Measurements from ENCODE around the gene CLDN25. TPM values are rescaled to one million over a fixed set of nuclear protein-coding genes. Genes with fewer than 3 reads are reported as not detected.
"Not testable (repeated sequence)": the region's sequence is repeated elsewhere in the genome, so short reads cannot be mapped to it uniquely, and the experiment has no call there.

The CLDN25 gene
- total and polyA plus RNA-seq, 2 experiments from 2014 or later = not detected

DNA sequence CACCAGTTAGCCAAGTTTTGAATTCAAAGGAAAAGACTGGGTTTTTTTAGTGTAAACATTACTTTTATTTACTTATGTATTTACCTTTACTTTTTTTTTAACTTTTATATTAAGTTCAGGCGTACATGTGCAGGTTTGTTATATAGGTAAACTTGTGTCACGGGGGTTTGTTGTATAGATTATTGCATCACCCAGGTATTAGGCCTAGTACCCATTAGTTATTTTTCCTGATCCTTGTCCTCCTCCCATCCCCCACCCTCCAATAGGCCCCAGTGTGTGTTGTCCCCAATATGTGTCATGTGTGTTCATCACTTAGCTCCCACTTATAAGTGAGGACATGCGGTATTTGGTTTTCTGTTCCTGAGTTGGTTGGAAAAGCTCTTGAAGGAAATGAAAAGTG is 26.7 kb upstream of the CLDN25 start:
- Histone ChIP-seq H3K27me3 (replicated peaks; ENCODE audit: insufficient read depth) (no peaks in the 10 kb centered on the region), H3K36me3 (ENCODE audit: low read depth) (peaks cover 32% of the 10 kb centered on the region), H3K9me2 (ENCODE audit: insufficient read depth) (no peaks in the 10 kb centered on the region), H3K4me3 (no peak overlapping the region), H3K4me2 (ENCODE audit: unreplicated experiment) (no peak overlapping the region), H3K4me1 (ENCODE audit: insufficient read depth) (no peaks in the 10 kb centered on the region), H4K20me1 (ENCODE audit: insufficient read depth) (no peaks in the 10 kb centered on the region), H3F3A (ENCODE audit: insufficient read depth) (no peaks in the 10 kb centered on the region), H3K9ac (no peak overlapping the region), H3K79me2 (ENCODE audit: insufficient read depth) (no peaks in the 10 kb centered on the region), H3K9me3 (ENCODE audit: low read depth) (no peaks in the 10 kb centered on the region), H3K27ac (no peak overlapping the region), H2AFZ (no peak overlapping the region)
- no peak for TF ChIP-seq EZH2 (IDR thresholded peaks at IDR 0.05; ENCODE audit: insufficient read depth, poor library complexity, severe bottlenecking)
- in situ Hi-C loops (cut with MboI) = no loop called here
- no peak for DNase-seq
- 98 to 99% methylated on average over 3 of the region's 3 CpGs for WGBS, 2 experiments (ENCODE audit: low coverage in 1 of 2, low lambda C conversion rate in 2 of 2, missing lambda C conversion rate in 2 of 2)

DNA sequence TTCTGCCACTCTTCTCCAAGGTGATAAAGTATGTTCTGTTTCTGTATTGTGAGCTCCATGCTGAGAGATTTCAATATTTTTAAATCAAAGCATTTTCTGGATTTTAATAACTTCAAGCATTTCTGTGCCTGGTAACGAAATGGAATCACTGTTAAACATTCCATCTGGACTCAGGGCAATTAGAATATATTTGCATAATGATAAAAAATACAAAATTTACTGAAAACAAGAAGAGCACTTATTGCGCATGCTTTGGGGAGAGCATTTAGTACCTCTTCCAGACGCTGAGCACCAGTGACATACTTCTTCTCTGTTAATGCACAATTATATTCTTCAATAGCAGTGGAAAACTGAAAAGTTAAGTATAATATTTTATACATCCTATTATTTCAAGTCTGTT is 19.4 kb upstream of the CLDN25 start:
- TF ChIP-seq EZH2phosphoT487 (IDR thresholded peaks at IDR 0.05; ENCODE audit: insufficient read depth, low read depth) (no peak), EZH2 (IDR thresholded peaks at IDR 0.05; ENCODE audit: insufficient read depth, poor library complexity, severe bottlenecking) (no peak)
- H3F3A ChIP-seq (ENCODE audit: insufficient read depth) = no peaks in the 10 kb centered on the region
- no peak for DNase-seq
- H3K4me1 ChIP-seq (ENCODE audit: insufficient read depth) = no peaks in the 10 kb centered on the region
- in situ Hi-C loops (cut with MboI) = no loop called here
- H3K4me2 ChIP-seq (ENCODE audit: unreplicated experiment) = no peak overlapping the region
- 97% methylated on average over 3 of the region's 3 CpGs for WGBS, 2 experiments (ENCODE audit: low coverage in 1 of 2, low lambda C conversion rate in 2 of 2, missing lambda C conversion rate in 2 of 2)
- peaks cover 40% of the 10 kb centered on the region for H3K36me3 ChIP-seq (ENCODE audit: low read depth)
- H3K79me2 ChIP-seq (ENCODE audit: insufficient read depth) = peaks cover 44% of the 10 kb centered on the region
- H3K9me3 ChIP-seq (ENCODE audit: low read depth) = no peaks in the 10 kb centered on the region
- no peak overlapping the region for H3K9ac ChIP-seq
- H2AFZ ChIP-seq = no peak overlapping the region
- H3K27me3 ChIP-seq (replicated peaks; ENCODE audit: insufficient read depth) = no peaks in the 10 kb centered on the region
- H3K27ac ChIP-seq = no peak overlapping the region
- H4K20me1 ChIP-seq (ENCODE audit: insufficient read depth) = no peaks in the 10 kb centered on the region
- no peaks in the 10 kb centered on the region for H3K9me2 ChIP-seq (ENCODE audit: insufficient read depth)
- H3K4me3 ChIP-seq = no peak overlapping the region

DNA sequence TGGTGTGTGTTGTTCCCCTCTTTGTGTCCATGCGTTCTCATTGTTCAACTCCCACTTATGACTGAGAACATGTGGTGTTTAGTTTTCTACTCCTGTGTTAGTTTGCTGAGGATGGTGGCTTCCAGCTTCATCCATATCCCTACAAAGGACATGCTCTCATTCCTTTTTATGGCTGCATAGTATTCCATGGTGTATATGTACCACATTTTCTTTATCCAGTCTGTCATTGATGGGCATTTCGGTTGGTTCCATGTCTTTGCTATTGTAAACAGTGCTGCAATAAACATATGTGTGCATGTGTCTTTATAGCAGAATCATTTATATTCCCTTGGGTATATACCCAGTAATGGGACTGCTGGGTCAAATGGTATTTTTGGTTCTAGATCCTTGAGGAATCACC is 16.6 kb upstream of the CLDN25 start:
- H3K27ac ChIP-seq; H3K9me3 ChIP-seq (ENCODE audit: low read depth); H3K4me2 ChIP-seq (ENCODE audit: unreplicated experiment); DNase-seq; H3F3A ChIP-seq (ENCODE audit: insufficient read depth); in situ Hi-C loops (cut with MboI); H4K20me1 ChIP-seq (ENCODE audit: insufficient read depth); H2AFZ ChIP-seq; H3K9me2 ChIP-seq (ENCODE audit: insufficient read depth); H3K4me3 ChIP-seq; H3K4me1 ChIP-seq (ENCODE audit: insufficient read depth); H3K27me3 ChIP-seq (replicated peaks; ENCODE audit: insufficient read depth); H3K9ac ChIP-seq: not testable (repeated sequence)
- Histone ChIP-seq H3K36me3 (ENCODE audit: low read depth) (peaks cover 33% of the 10 kb centered on the region), H3K79me2 (ENCODE audit: insufficient read depth) (peaks cover 69% of the 10 kb centered on the region)
- WGBS, 2 experiments (ENCODE audit: low coverage in 1 of 2, low lambda C conversion rate in 2 of 2, missing lambda C conversion rate in 2 of 2) = 96 to 100% methylated on average over 2 of the region's 2 CpGs

DNA sequence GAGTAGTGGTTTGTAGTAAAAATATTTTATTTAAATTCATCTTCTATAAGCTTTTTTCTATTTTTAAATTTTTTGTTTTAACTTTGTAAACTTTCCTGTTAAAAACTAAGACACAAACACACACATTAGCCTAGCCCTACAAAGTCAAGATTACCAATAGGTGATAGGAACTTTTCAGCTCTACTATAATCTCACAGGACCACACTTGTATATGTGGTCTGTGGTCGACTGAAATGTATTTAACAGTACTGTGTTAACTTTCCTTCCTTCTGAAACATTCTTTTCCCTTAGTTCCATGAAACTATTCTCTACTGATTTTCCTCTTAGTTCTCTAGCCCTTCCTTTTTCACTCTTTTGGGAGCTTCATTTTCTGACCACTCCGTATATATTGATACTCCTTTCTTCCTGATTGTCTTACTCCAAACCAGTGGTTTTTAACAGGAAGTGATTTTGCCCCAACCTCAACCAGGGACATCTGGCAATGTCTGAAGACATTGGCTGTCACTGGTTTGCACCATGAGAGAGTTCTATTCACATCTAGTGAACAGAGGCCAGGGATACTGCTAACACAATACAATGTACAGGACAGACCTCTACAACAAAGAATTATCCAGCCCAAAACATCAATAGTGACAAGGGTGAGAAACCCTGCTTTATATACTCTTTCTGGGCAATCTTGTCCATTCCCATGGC is 14.9 kb upstream of the CLDN25 start:
- H3K27me3 ChIP-seq (replicated peaks; ENCODE audit: insufficient read depth) = no peaks in the 10 kb centered on the region
- peaks cover 85% of the 10 kb centered on the region for H3K79me2 ChIP-seq (ENCODE audit: insufficient read depth)
- 73 to 83% methylated on average over 2 of the region's 2 CpGs for WGBS, 2 experiments (ENCODE audit: low coverage in 1 of 2, low lambda C conversion rate in 2 of 2, missing lambda C conversion rate in 2 of 2)
- H3K36me3 ChIP-seq (ENCODE audit: low read depth) = peaks cover 26% of the 10 kb centered on the region
- no peaks in the 10 kb centered on the region for H4K20me1 ChIP-seq (ENCODE audit: insufficient read depth)
- no peaks in the 10 kb centered on the region for H3K9me3 ChIP-seq (ENCODE audit: low read depth)
- DNase-seq = no peak
- no peak overlapping the region for H2AFZ ChIP-seq
- TF ChIP-seq EZH2 (IDR thresholded peaks at IDR 0.05; ENCODE audit: insufficient read depth, poor library complexity, severe bottlenecking) (no peak), EZH2phosphoT487 (IDR thresholded peaks at IDR 0.05; ENCODE audit: insufficient read depth, low read depth) (no peak)
- no peak overlapping the region for H3K4me3 ChIP-seq
- H3K4me2 ChIP-seq (ENCODE audit: unreplicated experiment) = no peak overlapping the region
- no peaks in the 10 kb centered on the region for H3K9me2 ChIP-seq (ENCODE audit: insufficient read depth)
- H3K27ac ChIP-seq = no peak overlapping the region
- no peaks in the 10 kb centered on the region for H3F3A ChIP-seq (ENCODE audit: insufficient read depth)
- no peaks in the 10 kb centered on the region for H3K4me1 ChIP-seq (ENCODE audit: insufficient read depth)
- no peak overlapping the region for H3K9ac ChIP-seq
- in situ Hi-C loops (cut with MboI) = no loop called here

DNA sequence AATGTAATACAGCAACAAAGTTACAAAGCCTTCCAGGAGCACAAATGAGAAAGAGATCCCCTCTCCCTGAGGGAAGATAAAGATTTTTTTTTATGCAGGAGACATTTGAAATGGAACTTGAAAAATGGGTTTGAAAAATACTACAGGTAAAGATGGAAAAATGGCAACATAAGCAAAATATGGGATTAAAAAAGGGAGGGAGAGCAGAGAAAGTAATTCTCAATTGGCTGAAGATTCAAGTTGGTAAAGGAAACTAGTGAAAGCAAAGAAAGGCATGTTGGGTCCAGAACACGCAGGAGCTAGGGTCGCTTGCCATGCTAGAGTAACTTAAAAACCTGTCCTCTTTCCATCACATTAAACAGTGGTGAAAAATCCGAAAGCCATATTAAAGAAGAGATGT is 7.6 kb upstream of the CLDN25 start:
- Histone ChIP-seq H3K27me3 (replicated peaks; ENCODE audit: insufficient read depth) (peaks cover 13% of the 10 kb centered on the region; the same call in 1 of the 2 replicates), H3K4me2 (ENCODE audit: unreplicated experiment) (peak overlapping the region; percentile 75), H2AFZ (0 out of 2 replicates have a peak overlapping the region, but pooled peaks have one; percentile 99), H3K27ac (no peak overlapping the region), H4K20me1 (ENCODE audit: insufficient read depth) (no peaks in the 10 kb centered on the region), H3K4me1 (ENCODE audit: insufficient read depth) (0 out of 2 replicates have a peak, but pooled peaks cover 7% of the 10 kb centered on the region), H3K4me3 (peak overlapping the region; percentile 99), H3K79me2 (ENCODE audit: insufficient read depth) (peaks cover 63% of the 10 kb centered on the region), H3K36me3 (ENCODE audit: low read depth) (peaks cover 11% of the 10 kb centered on the region), H3K9me3 (ENCODE audit: low read depth) (no peaks in the 10 kb centered on the region), H3K9me2 (ENCODE audit: insufficient read depth) (no peaks in the 10 kb centered on the region), H3F3A (ENCODE audit: insufficient read depth) (0 out of 2 replicates have a peak, but pooled peaks cover 4% of the 10 kb centered on the region), H3K9ac (peak overlapping the region; percentile 98; the same call in 1 of the 2 replicates)
- TF ChIP-seq EZH2phosphoT487 (IDR thresholded peaks at IDR 0.05; ENCODE audit: insufficient read depth, low read depth) = no peak
- no peak for TF ChIP-seq EZH2 (IDR thresholded peaks at IDR 0.05; ENCODE audit: insufficient read depth, poor library complexity, severe bottlenecking)
- DNase-seq = no peak
- 62 to 67% methylated on average over 3 of the region's 3 CpGs for WGBS, 2 experiments (ENCODE audit: low coverage in 1 of 2, low lambda C conversion rate in 2 of 2, missing lambda C conversion rate in 2 of 2)
- in situ Hi-C loops (cut with MboI) = no loop called here
